KMS-11 (cell line): ENCODE results near the gene CDKL5.
A peak's percentile ranks its signal among the peaks of the same experiment; 100 is the strongest.

Source experiments
- H2AFZ ChIP-seq: fragments of 200-600 bp; sonication (generic); 2 replicates; pipeline ENCODE4 v1.6.1; 2016; ENCODE audit warnings: antibody characterized with exemption, mixed run types, low read depth
- H3K27ac ChIP-seq: fragments of 200-600 bp; sonication (generic); 2 replicates; pipeline ENCODE4 v1.6.1; 2016; ENCODE audit warnings: mild to moderate bottlenecking, mixed run types
- H3K27me3 ChIP-seq: fragments of 200-600 bp; sonication (generic); 2 replicates; pipeline ENCODE4 v1.6.1; 2017; ENCODE audit warnings: mild to moderate bottlenecking, low read depth, mixed run types, moderate library complexity; ENCODE audit not compliant: insufficient read depth
- H3K36me3 ChIP-seq: fragments of 200-600 bp; sonication (generic); 2 replicates; pipeline ENCODE4 v1.6.1; 2017; ENCODE audit warnings: mild to moderate bottlenecking, mixed run types; ENCODE audit not compliant: insufficient read depth
- H3K4me1 ChIP-seq: fragments of 200-600 bp; sonication (generic); 2 replicates; pipeline ENCODE4 v1.6.1; 2016; ENCODE audit warnings: mild to moderate bottlenecking, low read depth, mixed run types; ENCODE audit not compliant: poor library complexity, severe bottlenecking
- H3K4me2 ChIP-seq: fragments of 200-600 bp; sonication (generic); 2 replicates; pipeline ENCODE4 v1.7.0; 2016; ENCODE audit warnings: mild to moderate bottlenecking, mixed run types
- H3K4me3 ChIP-seq: fragments of 200-600 bp; sonication (generic); IDR thresholded peaks from 2 replicates; pipeline ENCODE4 v1.6.1; 2017; ENCODE audit warnings: low read depth, low read length, mixed read lengths; ENCODE audit not compliant: insufficient read depth
- H3K79me2 ChIP-seq: fragments of 200-600 bp; sonication (generic); 2 replicates; pipeline ENCODE4 v1.6.1; 2016; ENCODE audit warnings: low read depth, mixed run types; ENCODE audit not compliant: insufficient read depth
- H3K9ac ChIP-seq: fragments of 200-600 bp; sonication (generic); 2 replicates; pipeline ENCODE4 v1.6.1; 2016; ENCODE audit warnings: mild to moderate bottlenecking, mixed run types
- H4K20me1 ChIP-seq: fragments of 200-600 bp; sonication (generic); 2 replicates; pipeline ENCODE4 v1.6.1; 2016; ENCODE audit warnings: mild to moderate bottlenecking, mixed run types; ENCODE audit not compliant: insufficient read depth
- CTCF ChIP-seq: fragments of 200-600 bp; sonication (generic); conservative IDR thresholded peaks from 2 replicates; pipeline ENCODE4 v1.6.1; 2017; ENCODE audit warnings: low read depth, mild to moderate bottlenecking, antibody characterized with exemption, low read length, moderate library complexity, mixed read lengths

The CDKL5 gene

GRCh38 chrX:18425199-18426003, at the start of gene CDKL5:
Gene CDKL5, plus strand, starts transcription at chrX:18425608. Its CDS starts 81,489 bp downstream, at chrX:18507097.
- H4K20me1 ChIP-seq, result no peaks in the 10 kb centered on the region
- H3K4me1 ChIP-seq, result peaks cover 14% of the 10 kb centered on the region
- TF ChIP-seq CTCF, result no peak
- H3K4me3 ChIP-seq, result no peak within 1 kb of the TSS
- H3K4me2 ChIP-seq, result peak within 1 kb of the TSS; percentile 89
- H2AFZ ChIP-seq, result peak within 1 kb of the TSS; percentile 76
- no peaks in the 10 kb centered on the region for H3K79me2 ChIP-seq
- no peaks in the 10 kb centered on the region for H3K27me3 ChIP-seq
- H3K27ac ChIP-seq, result no peak within 1 kb of the TSS
- peak within 1 kb of the TSS; percentile 22; the same call in 1 of the 2 replicates for H3K9ac ChIP-seq
- no peaks in the 10 kb centered on the region for H3K36me3 ChIP-seq

GRCh38 chrX:18377796-18378195, 47.6 kb upstream of the CDKL5 start:
- Histone ChIP-seq H3K27ac (no peak overlapping the region), H3K79me2 (no peaks in the 10 kb centered on the region), H3K4me3 (no peak overlapping the region), H3K27me3 (no peaks in the 10 kb centered on the region), H3K36me3 (no peaks in the 10 kb centered on the region), H3K4me1 (no peaks in the 10 kb centered on the region), H3K4me2 (no peak overlapping the region), H3K9ac (no peak overlapping the region), H4K20me1 (no peaks in the 10 kb centered on the region), H2AFZ (peak overlapping the region; percentile 22; the same call in 1 of the 2 replicates)
- peak; percentile 66 for TF ChIP-seq CTCF

DNA sequence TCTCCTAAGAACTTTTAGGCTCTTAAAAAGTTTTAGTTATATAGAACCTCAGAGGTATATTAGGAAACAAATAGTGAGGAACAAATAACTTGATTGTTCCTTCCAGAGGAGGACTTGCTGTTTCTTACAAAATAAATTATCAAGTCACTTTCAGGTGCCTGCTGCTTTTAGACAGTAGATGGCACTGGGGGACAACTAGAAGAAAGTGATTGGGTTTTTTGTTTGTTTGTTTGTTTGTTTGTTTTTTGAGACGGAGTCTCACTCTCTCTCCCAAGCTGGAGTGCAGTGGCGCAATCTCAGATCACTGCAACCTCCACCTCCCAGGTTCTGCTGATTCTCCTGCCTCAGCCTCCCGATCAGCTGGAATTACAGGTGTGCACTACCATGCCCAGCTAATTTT, 35.4 kb upstream of the CDKL5 start:
- Histone ChIP-seq H3K79me2 (no peaks in the 10 kb centered on the region), H3K4me2 (no peak overlapping the region), H3K27me3 (no peaks in the 10 kb centered on the region), H3K27ac (no peak overlapping the region), H3K36me3 (no peaks in the 10 kb centered on the region), H3K9ac (no peak overlapping the region), H2AFZ (no peak overlapping the region), H4K20me1 (no peaks in the 10 kb centered on the region), H3K4me3 (no peak overlapping the region), H3K4me1 (no peaks in the 10 kb centered on the region)
- no peak; the same call in 1 of the 2 replicates for TF ChIP-seq CTCF

DNA sequence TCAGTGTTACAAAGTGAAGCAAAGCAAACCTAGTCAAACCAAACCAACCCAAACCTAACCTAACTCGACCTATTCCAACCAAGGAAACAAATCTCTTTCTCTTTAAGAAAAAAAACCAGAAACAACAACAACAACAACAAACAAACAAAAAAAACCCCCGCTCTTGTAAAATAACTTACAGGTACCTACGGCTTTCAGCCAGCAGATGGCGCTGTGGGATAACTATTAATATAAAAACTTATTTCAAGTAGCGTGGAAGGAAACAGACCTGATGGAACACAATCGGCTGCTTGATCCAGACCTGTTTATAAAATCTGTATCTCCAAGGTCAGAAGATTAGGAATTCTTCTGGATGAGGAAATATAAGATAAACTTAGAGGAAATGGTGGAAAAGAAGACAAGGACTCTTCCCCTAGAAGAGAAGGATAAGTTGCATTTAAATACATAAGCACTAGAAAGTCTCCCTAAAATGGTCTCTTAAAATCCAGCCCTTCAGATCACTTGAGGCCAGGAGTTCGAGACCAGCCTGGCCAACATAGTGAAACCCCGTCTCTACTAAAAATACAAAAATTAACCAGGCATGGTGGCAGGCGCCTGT, 34.4 kb upstream of the CDKL5 start:
- TF ChIP-seq CTCF, result peak; percentile 82

More for the DNA sequence above, 34.4 kb upstream of the CDKL5 start:
- H3K36me3 ChIP-seq, result no peaks in the 10 kb centered on the region
- H3K79me2 ChIP-seq, result no peaks in the 10 kb centered on the region
- no peaks in the 10 kb centered on the region for H3K4me1 ChIP-seq
- H2AFZ ChIP-seq, result peak overlapping the region; percentile 34; the same call in 1 of the 2 replicates
- H3K4me3 ChIP-seq, result no peak overlapping the region
- H3K27me3 ChIP-seq, result no peaks in the 10 kb centered on the region
- H3K4me2 ChIP-seq, result peak overlapping the region; percentile 36; the same call in 1 of the 2 replicates
- no peak overlapping the region for H3K9ac ChIP-seq
- H4K20me1 ChIP-seq, result no peaks in the 10 kb centered on the region
- H3K27ac ChIP-seq, result no peak overlapping the region
